HepG2 (cell line): ENCODE results near the gene ASB7. TPM values are rescaled to one million over a fixed set of nuclear protein-coding genes. Genes with fewer than 3 reads are reported as not detected.

Source experiments
- ATAC-seq: fragments of 200-7000 bp; cut with Tn5 transposase; 3 replicates; pipeline ENCODE4 v1.9.1; 2020; ENCODE audit warnings: mild to moderate bottlenecking, moderate library complexity
- BruUV-seq: library from RNA; stranded (reverse); fragments of 400-500 nt; replicated peaks from 2 replicates; lab custom pipeline; 2021; lab: Mats Ljungman, UMichigan
- CTCF ChIA-PET: fragments of 300-600 bp; formaldehyde crosslinking; extraction: SDS; loops from one replicate; lab custom pipeline; 2021; ENCODE audit warnings: low total read pairs, inconsistent platforms, low intra/inter-chr PET ratio; lab: Yijun Ruan, JAX
- POLR2A ChIA-PET: fragments of 350-600 bp; sonication (Branson Sonifier 250); formaldehyde crosslinking; loops from one replicate; lab custom pipeline; 2020; ENCODE audit warnings: antibody characterized with exemption, inconsistent platforms; lab: Yijun Ruan, JAX
- DNase-seq: peaks from one replicate; pipeline ENCODE4 v3.0.0-alpha.2; 2015; ENCODE audit warnings: low spot score
- FAIRE-seq: peaks from 3 replicates; lab custom pipeline; 2011; peaks lifted over from hg19 to GRCh38; lab: Jason Lieb, UNC
- H2AFZ ChIP-seq: one replicate; pipeline ENCODE4 v1.6.1; 2011; ENCODE audit warnings: low read length, inconsistent platforms
- H3K27ac ChIP-seq: fragments of 300-600 bp; 3 replicates; pipeline ENCODE4 v1.8.0; 2011; ENCODE audit warnings: mixed run types, mild to moderate bottlenecking, mixed read lengths, low read length, inconsistent platforms; ENCODE audit not compliant: insufficient read depth; ENCODE audit errors: extremely low read length
- H3K27me3 ChIP-seq, 2 experiments: fragments of 200-600 bp in 1 of 2; 2 replicates in 1 of 2; 3 replicates in 1 of 2; pipeline versions ENCODE4 v1.6.0 to v1.8.0; 2011; ENCODE audit warnings: low read length in 2 of 2, mild to moderate bottlenecking in 2 of 2, moderate library complexity in 2 of 2, inconsistent platforms in 1 of 2; ENCODE audit not compliant: insufficient read depth in 2 of 2, control insufficient read depth in 1 of 2
- H3K36me3 ChIP-seq, 2 experiments: fragments of 200-600 bp in 1 of 2; replicated peaks in 1 of 2; 2 replicates in 1 of 2; 3 replicates in 1 of 2; pipeline versions ENCODE4 v1.5.1 to v1.8.0; 2011; ENCODE audit warnings: low read length in 2 of 2, inconsistent platforms in 1 of 2; ENCODE audit not compliant: insufficient read depth in 2 of 2, control insufficient read depth in 1 of 2
- H3K4me1 ChIP-seq: 2 replicates; pipeline ENCODE4 v1.5.1; 2012; ENCODE audit warnings: low read length, inconsistent platforms; ENCODE audit not compliant: insufficient read depth
- H3K4me2 ChIP-seq: 2 replicates; pipeline ENCODE4 v1.6.0; 2011; ENCODE audit warnings: low read depth, low read length, inconsistent platforms
- H3K4me3 ChIP-seq, 3 experiments: fragments of 200-600 bp in 1 of 3; sonication (generic), shearing (Covaris generic) in 1 of 3; replicated peaks in 1 of 3; 2 replicates each; pipeline ENCODE4 v1.5.1; 2011 to 2016; ENCODE audit warnings: low read length in 3 of 3, inconsistent platforms in 2 of 3, low read depth in 2 of 3, mild to moderate bottlenecking in 2 of 3, control low read depth in 1 of 3, mixed read lengths in 1 of 3; ENCODE audit not compliant: insufficient read depth in 1 of 3
- H3K79me2 ChIP-seq: one replicate; pipeline ENCODE4 v1.6.1; 2011; ENCODE audit warnings: low read length, inconsistent platforms; ENCODE audit not compliant: insufficient read depth
- H3K9ac ChIP-seq: 2 replicates; pipeline ENCODE4 v1.6.0; 2011; ENCODE audit warnings: mild to moderate bottlenecking, low read depth, low read length, inconsistent platforms; ENCODE audit not compliant: insufficient read depth
- H3K9me3 ChIP-seq: 2 replicates; pipeline ENCODE4 v1.5.1; 2012; ENCODE audit warnings: mild to moderate bottlenecking, low read length
- H4K20me1 ChIP-seq: 2 replicates; pipeline ENCODE4 v1.6.0; 2011; ENCODE audit warnings: inconsistent platforms, mild to moderate bottlenecking, low read length, moderate library complexity; ENCODE audit not compliant: insufficient read depth
- ADNP ChIP-seq: sonication (generic); formaldehyde crosslinking; IDR thresholded peaks from 2 replicates; pipeline ENCODE4 v1.4.0; 2020; ENCODE audit warnings: missing genetic modification reagents
- HOXA7 ChIP-seq: sonication (generic); formaldehyde crosslinking; IDR thresholded peaks from 2 replicates; pipeline ENCODE4 v1.8.1; 2022; ENCODE audit warnings: mild to moderate bottlenecking, missing genetic modification reagents, moderate library complexity
- KDM4B ChIP-seq: sonication (generic); formaldehyde crosslinking; IDR thresholded peaks from 2 replicates; pipeline ENCODE4 v1.4.0; 2020; ENCODE audit warnings: missing genetic modification reagents
- PAX8 ChIP-seq: sonication (generic); formaldehyde crosslinking; IDR thresholded peaks from 2 replicates; pipeline ENCODE4 v1.8.0; 2022; ENCODE audit warnings: mild to moderate bottlenecking, missing genetic modification reagents, borderline replicate concordance
- ZNF354B ChIP-seq: sonication (generic); formaldehyde crosslinking; IDR thresholded peaks from 2 replicates; pipeline ENCODE4 v1.8.0; 2022; ENCODE audit warnings: mild to moderate bottlenecking, missing genetic modification reagents
- ZNF83 ChIP-seq: sonication (generic); formaldehyde crosslinking; IDR thresholded peaks from 2 replicates; pipeline ENCODE4 v1.4.0; 2020; ENCODE audit warnings: missing genetic modification reagents, mild to moderate bottlenecking, borderline replicate concordance
- ZSCAN29 ChIP-seq: sonication (generic); formaldehyde crosslinking; conservative IDR thresholded peaks from 2 replicates; pipeline ENCODE4 v1.4.0; 2020; ENCODE audit warnings: mild to moderate bottlenecking, missing genetic modification reagents
- ZSCAN30 ChIP-seq: sonication (generic); formaldehyde crosslinking; IDR thresholded peaks from 2 replicates; pipeline ENCODE4 v1.5.0; 2020; ENCODE audit warnings: mild to moderate bottlenecking, missing genetic modification reagents
- WGBS: methylation state at CpG from one replicate; pipeline ENCODE4 v1.1.6; 2017; ENCODE audit warnings: low lambda C conversion rate; 5-methylcytosine and 5-hydroxymethylcytosine counted together
- in situ Hi-C: cut with HindIII; loops from 2 replicates; pipeline ENCODE4 v1.10.0; 2017; ENCODE audit warnings: low pct_unique_long_range_greater_than_20kb; ENCODE audit not compliant: extremely low pct_ligation_motif_present
- intact Hi-C: fragments of 100-400 bp; cut with micrococcal nuclease; formaldehyde crosslinking; loops from one replicate; pipeline ENCODE4 v1.10.0; 2022; ENCODE audit not compliant: unreplicated experiment
- polyA plus RNA-seq, 8 experiments: library from polyadenylated mRNA; depleted of rRNA in 3 of 8; stranded (reverse) in 7 of 8; unstranded in 1 of 8; fragments of >200 nt; fragmentation: Illumina TruSeq in 4 of 8; extraction: Trizol in 4 of 8; gene quantifications; 2 replicates each; pipeline versions ENCODE4 v1.2.1 to v1.2.3, GENCODE V29; 2011 to 2016; ENCODE audit warnings: low read depth in 4 of 8, missing spikeins in 1 of 8, mixed read lengths in 1 of 8; ENCODE audit not compliant: insufficient read depth in 1 of 8
- small RNA-seq, 3 experiments: library from RNA; depleted of rRNA; stranded (forward); fragments of <200 nt; gene quantifications; one replicate each; pipeline ENCODE3, GENCODE V24; 2012; ENCODE audit warnings: low read depth in 2 of 3, low replicate concordance in 1 of 3; ENCODE audit not compliant: insufficient read length in 3 of 3, insufficient read depth in 2 of 3
- total RNA-seq, 5 experiments: library from RNA; depleted of rRNA; stranded (reverse); fragments of >200 nt; fragmentation: Illumina TruSeq; extraction: Trizol; gene quantifications; 2 replicates each; pipeline ENCODE4 v1.2.3, GENCODE V29; 2016; ENCODE audit warnings: low read depth in 1 of 5
- TF ChIP-seq, protein P1 (sequence below): IDR thresholded peaks from 2 replicates; pipeline ENCODE4 v1.6.1; 2016; ENCODE audit warnings: low read depth, control low read depth
- TF ChIP-seq, protein P2 (sequence below): sonication (generic); formaldehyde crosslinking; IDR thresholded peaks from 2 replicates; pipeline ENCODE4 v1.4.0; 2020; ENCODE audit warnings: mild to moderate bottlenecking, missing genetic modification reagents, borderline replicate concordance

The ASB7 gene
- total and polyA plus RNA-seq, 2 of the 13 experiments (the other 11 are each of a cell fraction or from before 2014, with no cell fraction given): 7.7 to 12.1 TPM

DNA sequence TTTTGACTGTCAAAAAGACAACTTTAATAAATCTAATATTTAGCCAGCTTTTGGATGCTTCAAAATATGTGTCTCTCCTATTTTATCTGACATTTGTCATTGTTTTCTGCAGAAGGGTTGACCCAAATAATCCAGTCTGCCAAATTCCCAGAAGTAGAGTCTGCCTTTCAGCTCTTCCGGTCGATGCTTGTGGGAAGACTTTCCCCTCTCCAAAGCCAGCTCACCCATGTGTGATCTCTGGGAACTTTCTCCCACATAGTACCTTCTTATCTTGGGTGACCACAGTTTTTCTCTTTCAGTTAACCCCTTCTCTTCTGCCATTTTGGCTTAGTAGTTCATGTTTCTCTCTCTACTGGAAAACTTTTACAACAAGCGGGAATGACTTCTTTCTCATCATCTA lies 94.1 kb downstream of the ASB7 start:
- no peak for FAIRE-seq
- Histone ChIP-seq H3K79me2 (no peaks in the 10 kb centered on the region), H2AFZ (no peak overlapping the region), H3K36me3 (no peaks in the 10 kb centered on the region), H3K4me1 (no peaks in the 10 kb centered on the region), H3K27me3 (peaks cover 0 to 4% of the 10 kb centered on the region in 2 experiments; a peak in 1 of 5 replicates), H3K4me3 (no peak overlapping the region), H4K20me1 (no peaks in the 10 kb centered on the region), H3K4me2 (no peak overlapping the region), H3K9ac (no peak overlapping the region), H3K9me3 (peaks cover 14% of the 10 kb centered on the region), H3K27ac (no peak overlapping the region)
- POLR2A ChIA-PET: no interaction called here
- no peak for TF ChIP-seq ZSCAN30 (CRISPR knock-in tag)
- TF ChIP-seq ZNF354B (CRISPR knock-in tag): no peak
- no peak for TF ChIP-seq HOXA7 (CRISPR knock-in tag)
- no peak for TF ChIP-seq ADNP (CRISPR knock-in tag)
- TF ChIP-seq ZSCAN29 (CRISPR knock-in tag): no peak
- TF ChIP-seq, protein P1, sequence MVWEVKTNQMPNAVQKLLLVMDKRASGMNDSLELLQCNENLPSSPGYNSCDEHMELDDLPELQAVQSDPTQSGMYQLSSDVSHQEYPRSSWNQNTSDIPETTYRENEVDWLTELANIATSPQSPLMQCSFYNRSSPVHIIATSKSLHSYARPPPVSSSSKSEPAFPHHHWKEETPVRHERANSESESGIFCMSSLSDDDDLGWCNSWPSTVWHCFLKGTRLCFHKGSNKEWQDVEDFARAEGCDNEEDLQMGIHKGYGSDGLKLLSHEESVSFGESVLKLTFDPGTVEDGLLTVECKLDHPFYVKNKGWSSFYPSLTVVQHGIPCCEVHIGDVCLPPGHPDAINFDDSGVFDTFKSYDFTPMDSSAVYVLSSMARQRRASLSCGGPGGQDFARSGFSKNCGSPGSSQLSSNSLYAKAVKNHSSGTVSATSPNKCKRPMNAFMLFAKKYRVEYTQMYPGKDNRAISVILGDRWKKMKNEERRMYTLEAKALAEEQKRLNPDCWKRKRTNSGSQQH (CRISPR knock-in tag): no peak
- no peak for TF ChIP-seq KDM4B (CRISPR knock-in tag)
- no peak for TF ChIP-seq ZNF83 (CRISPR knock-in tag)
- TF ChIP-seq, protein P2, sequence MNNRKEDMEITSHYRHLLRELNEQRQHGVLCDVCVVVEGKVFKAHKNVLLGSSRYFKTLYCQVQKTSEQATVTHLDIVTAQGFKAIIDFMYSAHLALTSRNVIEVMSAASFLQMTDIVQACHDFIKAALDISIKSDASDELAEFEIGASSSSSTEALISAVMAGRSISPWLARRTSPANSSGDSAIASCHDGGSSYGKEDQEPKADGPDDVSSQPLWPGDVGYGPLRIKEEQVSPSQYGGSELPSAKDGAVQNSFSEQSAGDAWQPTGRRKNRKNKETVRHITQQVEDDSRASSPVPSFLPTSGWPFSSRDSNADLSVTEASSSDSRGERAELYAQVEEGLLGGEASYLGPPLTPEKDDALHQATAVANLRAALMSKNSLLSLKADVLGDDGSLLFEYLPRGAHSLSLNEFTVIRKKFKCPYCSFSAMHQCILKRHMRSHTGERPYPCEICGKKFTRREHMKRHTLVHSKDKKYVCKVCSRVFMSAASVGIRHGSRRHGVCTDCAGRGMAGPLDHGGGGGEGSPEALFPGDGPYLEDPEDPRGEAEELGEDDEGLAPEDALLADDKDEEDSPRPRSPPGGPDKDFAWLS (CRISPR knock-in tag): no peak
- no peak for TF ChIP-seq PAX8 (CRISPR knock-in tag)
- intact Hi-C loops: loop anchor here (2.0 kb wide), 1 partner anchor 274 kb away; no protein-coding TSS in a partner anchor
- WGBS: 23% methylated on average over 3 of the region's 3 CpGs
- CTCF ChIA-PET: no interaction called here
- BruUV-seq: no TSS peak
- in situ Hi-C loops: no loop called here
- no peak for DNase-seq
- no peak for ATAC-seq

Small RNAs within 50 kb of the gene (small RNA-seq; reads per million reads assigned to genes)
- 0 reads per million in 3 experiments for gene RF00019
- 0 reads per million in 3 experiments for gene RNU6-181P

Other genes with a start within 250 kb of the ASB7 start
- not detected in 2 replicates for gene CERS3, start 73.6 kb upstream of the ASB7 start, total RNA-seq (2016; rRNA removed; fragmentation: Illumina TruSeq; extraction: Trizol)
- not detected in 2 replicates for gene CERS3, start 73.6 kb upstream of the ASB7 start, polyA plus RNA-seq (2011; rRNA removed)
- gene LINS1, start 405 bp upstream of the ASB7 start, total RNA-seq (2016; rRNA removed; fragmentation: Illumina TruSeq; extraction: Trizol): 9.6 and 10.4 TPM in 2 replicates
- 9.8 and 10.0 TPM in 2 replicates for gene LINS1, start 405 bp upstream of the ASB7 start, polyA plus RNA-seq (2011; rRNA removed)